NCI-H1092 treated with DMSO at 0.1 percent for 48 hours (cell line): ENCODE measurements around the gene PRKCA.

Source experiments
- DNase-seq: peaks from one replicate; lab custom pipeline; 2025; lab: John Stamatoyannopoulos, UW

Gene PRKCA

GRCh38 chr17:66776999-66777688, 474.7 kb downstream of the PRKCA start:
- DNase-seq, result no peak

- no peak for DNase-seq
Observed at GRCh38 chr17:66777689-66778225, 475.3 kb downstream of the PRKCA start.

GRCh38 chr17:66778531-66779236, 476.3 kb downstream of the PRKCA start:
- no peak for DNase-seq

GRCh38 chr17:66779237-66779606, 476.8 kb downstream of the PRKCA start:
- peak; percentile 11 for DNase-seq

- no peak for DNase-seq
Observed at GRCh38 chr17:66781135-66781534, 478.7 kb downstream of the PRKCA start.

GRCh38 chr17:66782851-66783250, 480.4 kb downstream of the PRKCA start:
- DNase-seq, result no peak

GRCh38 chr17:66783656-66784381, 481.4 kb downstream of the PRKCA start:
- DNase-seq, result no peak

GRCh38 chr17:66784621-66785364, 482.4 kb downstream of the PRKCA start:
- no peak for DNase-seq

- DNase-seq, result no peak
Observed at GRCh38 chr17:66786107-66786506, 483.7 kb downstream of the PRKCA start.

- DNase-seq, result no peak
Observed at GRCh38 chr17:66787914-66788313, 485.5 kb downstream of the PRKCA start.

- DNase-seq, result no peak
Observed at GRCh38 chr17:66789093-66789492, 486.7 kb downstream of the PRKCA start.

- DNase-seq, result no peak
Observed at GRCh38 chr17:66789961-66790437, 487.6 kb downstream of the PRKCA start.

- DNase-seq, result no peak
Observed at GRCh38 chr17:66790501-66791061, 488.2 kb downstream of the PRKCA start.

- DNase-seq, result peak; percentile 14
Observed at GRCh38 chr17:66791347-66791746, 488.9 kb downstream of the PRKCA start.

- peak; percentile 19 for DNase-seq
Observed at GRCh38 chr17:66793814-66794213, 491.4 kb downstream of the PRKCA start.

- DNase-seq, result no peak
Observed at GRCh38 chr17:66795486-66795885, 493.1 kb downstream of the PRKCA start.

GRCh38 chr17:66799849-66800537, 497.6 kb downstream of the PRKCA start:
- no peak for DNase-seq

GRCh38 chr17:66803474-66803951, 501.1 kb downstream of the PRKCA start:
- no peak for DNase-seq

- DNase-seq, result no peak
Observed at GRCh38 chr17:66805567-66805966, 503.2 kb downstream of the PRKCA start.

GRCh38 chr17:66807182-66807581, 504.8 kb downstream of the PRKCA start:
- peak; percentile 27 for DNase-seq

GRCh38 chr17:66809408-66809807, 507.0 kb downstream of the PRKCA start:
- no peak for DNase-seq
